A549 (cell line): ENCODE measurements around the gene C12orf42. TPM values are rescaled to one million over a fixed set of nuclear protein-coding genes. Genes with fewer than 3 reads are reported as not detected.

Experiments
- ATAC-seq, 2 experiments: fragments of 200-7000 bp in 1 of 2; fragments of >200 bp in 1 of 2; cut with Nextera tagmentation in 1 of 2; cut with Tn5 transposase in 1 of 2; 3 replicates each; pipeline versions ENCODE4 v1.8.0 to v1.9.1; 2018 to 2020; ENCODE audit warnings: mild to moderate bottlenecking in 1 of 2, moderate library complexity in 1 of 2
- CTCF ChIA-PET: fragments of 300-600 bp; sonication (Branson Sonifier 250); formaldehyde crosslinking; extraction: SDS; loops from one replicate; lab custom pipeline; 2021; ENCODE audit warnings: antibody characterized with exemption, inconsistent platforms; lab: Yijun Ruan, JAX
- POLR2A ChIA-PET: fragments of 350-600 bp; formaldehyde crosslinking; extraction: SDS; loops from one replicate; lab custom pipeline; 2021; ENCODE audit warnings: antibody characterized with exemption, inconsistent platforms; lab: Yijun Ruan, JAX
- DNase-seq, 2 experiments: peaks; one replicate each; pipeline versions ENCODE4 v3.0.0 to v3.0.0-alpha.2; 2011 to 2016; ENCODE audit warnings: low read depth in 1 of 2, low spot score in 1 of 2
- FAIRE-seq: peaks from 2 replicates; lab custom pipeline; 2011; peaks lifted over from hg19 to GRCh38; lab: Jason Lieb, UNC
- H3K27ac ChIP-seq, 2 experiments: fragments of >200 bp; sonication (Bioruptor Twin); formaldehyde crosslinking; 3 replicates each; pipeline ENCODE4 v1.5.1; 2016 to 2017
- H3K4me1 ChIP-seq: fragments of >200 bp; sonication (Bioruptor Twin); formaldehyde crosslinking; 3 replicates; pipeline ENCODE4 v1.6.1; 2016
- H3K4me2 ChIP-seq: fragments of >200 bp; sonication (Bioruptor Twin); formaldehyde crosslinking; 3 replicates; pipeline ENCODE4 v1.6.1; 2016
- H3K4me3 ChIP-seq: fragments of >200 bp; sonication (Bioruptor Twin); formaldehyde crosslinking; 3 replicates; pipeline ENCODE4 v1.5.1; 2016
- H3K9me3 ChIP-seq: fragments of >200 bp; sonication (Bioruptor Twin); formaldehyde crosslinking; 3 replicates; pipeline ENCODE4 v1.6.1; 2016
- ATOH8 ChIP-seq: fragments of 250-450 bp; sonication (Bioruptor Pico); IDR thresholded peaks from 2 replicates; pipeline ENCODE4 v1.5.0; 2020; ENCODE audit warnings: low read depth, mild to moderate bottlenecking, moderate library complexity
- BCL3 ChIP-seq: fragments of >200 bp; sonication (Bioruptor Twin); formaldehyde crosslinking; IDR thresholded peaks from 3 replicates; pipeline ENCODE4 v1.6.1; 2016
- BHLHE40 ChIP-seq: IDR thresholded peaks from 2 replicates; pipeline ENCODE4 v1.6.1; 2012; ENCODE audit warnings: low read depth, low read length, inconsistent platforms
- CBX8 ChIP-seq: fragments of 200-600 bp; sonication (generic); IDR thresholded peaks from 2 replicates; pipeline ENCODE4 v1.6.1; 2016
- CHD4 ChIP-seq: fragments of 200-600 bp; sonication (generic); IDR thresholded peaks from 2 replicates; pipeline ENCODE4 v1.6.1; 2016; ENCODE audit warnings: antibody characterized with exemption, mild to moderate bottlenecking, borderline replicate concordance
- E2F6 ChIP-seq: IDR thresholded peaks from 2 replicates; pipeline ENCODE4 v1.6.1; 2012; ENCODE audit warnings: low read depth, borderline replicate concordance
- GATA3 ChIP-seq: IDR thresholded peaks from 2 replicates; pipeline ENCODE4 v1.6.1; 2012; ENCODE audit warnings: borderline replicate concordance
- HDAC2 ChIP-seq: fragments of 200-600 bp; sonication (generic); IDR thresholded peaks from 2 replicates; pipeline ENCODE4 v1.6.1; 2016
- HEYL ChIP-seq: fragments of 250-450 bp; sonication (Bioruptor Pico); IDR thresholded peaks from 2 replicates; pipeline ENCODE4 v1.8.0; 2021; ENCODE audit warnings: mild to moderate bottlenecking, moderate library complexity
- HOXB13 ChIP-seq: fragments of 250-450 bp; sonication (Bioruptor Pico); IDR thresholded peaks from 2 replicates; pipeline ENCODE4 v1.5.0; 2020; ENCODE audit warnings: low read depth, mild to moderate bottlenecking, moderate library complexity
- HOXB5 ChIP-seq: fragments of 250-450 bp; sonication (Bioruptor Pico); IDR thresholded peaks from 2 replicates; pipeline ENCODE4 v1.5.0; 2020; ENCODE audit warnings: mild to moderate bottlenecking, moderate library complexity
- KDM1A ChIP-seq: fragments of 200-600 bp; sonication (generic); IDR thresholded peaks from 2 replicates; pipeline ENCODE4 v1.6.1; 2016; ENCODE audit warnings: low read depth, mild to moderate bottlenecking
- MYC ChIP-seq: IDR thresholded peaks from 2 replicates; pipeline ENCODE4 v1.6.1; 2012; ENCODE audit warnings: mild to moderate bottlenecking, inconsistent platforms, low read length, improper control_type of control experiment, borderline replicate concordance
- NPAS2 ChIP-seq: fragments of 250-450 bp; sonication (Bioruptor Pico); IDR thresholded peaks from 2 replicates; pipeline ENCODE4 v1.8.0; 2022; ENCODE audit warnings: mild to moderate bottlenecking, moderate library complexity, borderline replicate concordance
- NR3C1 ChIP-seq: fragments of >200 bp; sonication (Bioruptor Twin); formaldehyde crosslinking; IDR thresholded peaks from 3 replicates; pipeline ENCODE4 v1.6.1; 2017
- PBX3 ChIP-seq: IDR thresholded peaks from 2 replicates; pipeline ENCODE4 v1.6.1; 2012
- POLR2AphosphoS2 ChIP-seq: conservative IDR thresholded peaks from 2 replicates; pipeline ENCODE4 v1.6.1; 2012; ENCODE audit warnings: low read length, improper control_type of control experiment, inconsistent platforms
- RAD21 ChIP-seq, 2 experiments: fragments of >200 bp in 1 of 2; sonication (Bioruptor Twin) in 1 of 2; formaldehyde crosslinking in 1 of 2; IDR thresholded peaks in 1 of 2; conservative IDR thresholded peaks in 1 of 2; 2 replicates in 1 of 2; 3 replicates in 1 of 2; pipeline ENCODE4 v1.6.1; 2012 to 2018; ENCODE audit warnings: inconsistent platforms in 1 of 2
- RFX5 ChIP-seq: fragments of 450-650 bp; IDR thresholded peaks from 2 replicates; pipeline ENCODE4 v1.7.1; 2014; ENCODE audit warnings: antibody characterized with exemption, mild to moderate bottlenecking, moderate library complexity
- SMC3 ChIP-seq: fragments of >200 bp; sonication (Bioruptor Twin); formaldehyde crosslinking; IDR thresholded peaks from 3 replicates; pipeline ENCODE4 v1.6.1; 2018; ENCODE audit warnings: inconsistent platforms
- SREBF2 ChIP-seq: fragments of 450-650 bp; IDR thresholded peaks from 2 replicates; pipeline ENCODE4 v1.6.1; 2014; ENCODE audit warnings: mild to moderate bottlenecking, moderate library complexity
- TP53 ChIP-seq: fragments of 250-450 bp; sonication (Bioruptor Pico); IDR thresholded peaks from 2 replicates; pipeline ENCODE4 v1.5.0; 2021; ENCODE audit warnings: mild to moderate bottlenecking, moderate library complexity
- ZFP36 ChIP-seq: fragments of 450-650 bp; IDR thresholded peaks from 2 replicates; pipeline ENCODE4 v1.6.1; 2014; ENCODE audit warnings: borderline replicate concordance; ENCODE audit not compliant: partially characterized antibody
- WGBS: methylation state at CpG from one replicate; pipeline ENCODE4 v1.1.6; 2017; ENCODE audit errors: missing lambda C conversion rate; 5-methylcytosine and 5-hydroxymethylcytosine counted together
- polyA plus RNA-seq, 4 experiments: library from polyadenylated mRNA; depleted of rRNA in 3 of 4; stranded (reverse); fragments of >200 nt; fragmentation: RNase III in 1 of 4; extraction: RNeasy Plus Mini Kit Qiagen cat#74134 plus additional on column Dnase treatment in 1 of 4; gene quantifications; 2 replicates in 3 of 4; 3 replicates in 1 of 4; pipeline ENCODE4 v1.2.3, GENCODE V29; 2011 to 2017
- TF ChIP-seq, protein P1 (sequence below): fragments of 450-650 bp; IDR thresholded peaks from 2 replicates; pipeline ENCODE4 v1.6.1; 2014; ENCODE audit warnings: antibody characterized with exemption
- TF ChIP-seq, protein P2 (sequence below): fragments of 150-350 bp; IDR thresholded peaks from 2 replicates; pipeline ENCODE4 v1.6.1; 2014; ENCODE audit warnings: low read depth, mild to moderate bottlenecking, low read length
- TF ChIP-seq, protein P3 (sequence below): fragments of >200 bp; sonication (Bioruptor Twin); formaldehyde crosslinking; IDR thresholded peaks from 3 replicates; pipeline ENCODE4 v1.5.1; 2016
- TF ChIP-seq, protein P4 (sequence below): IDR thresholded peaks from 2 replicates; pipeline ENCODE4 v1.6.1; 2012

C12orf42 gene
- polyA plus RNA-seq, 2 of the 4 experiments (the other 2 are of a cell fraction) = not detected

- peaks cover 5% of the 10 kb centered on the region; the same call in 1 of the 3 replicates for H3K4me1 ChIP-seq
- TF ChIP-seq, protein P1, sequence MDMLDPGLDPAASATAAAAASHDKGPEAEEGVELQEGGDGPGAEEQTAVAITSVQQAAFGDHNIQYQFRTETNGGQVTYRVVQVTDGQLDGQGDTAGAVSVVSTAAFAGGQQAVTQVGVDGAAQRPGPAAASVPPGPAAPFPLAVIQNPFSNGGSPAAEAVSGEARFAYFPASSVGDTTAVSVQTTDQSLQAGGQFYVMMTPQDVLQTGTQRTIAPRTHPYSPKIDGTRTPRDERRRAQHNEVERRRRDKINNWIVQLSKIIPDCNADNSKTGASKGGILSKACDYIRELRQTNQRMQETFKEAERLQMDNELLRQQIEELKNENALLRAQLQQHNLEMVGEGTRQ = no peak
- TF ChIP-seq TP53 (CRISPR knock-in tag) = no peak
- TF ChIP-seq E2F6 = no peak
- TF ChIP-seq CBX8 = no peak
- TF ChIP-seq HOXB5 (CRISPR knock-in tag) = no peak
- no peak for TF ChIP-seq NPAS2 (CRISPR knock-in tag)
- TF ChIP-seq, protein P2, sequence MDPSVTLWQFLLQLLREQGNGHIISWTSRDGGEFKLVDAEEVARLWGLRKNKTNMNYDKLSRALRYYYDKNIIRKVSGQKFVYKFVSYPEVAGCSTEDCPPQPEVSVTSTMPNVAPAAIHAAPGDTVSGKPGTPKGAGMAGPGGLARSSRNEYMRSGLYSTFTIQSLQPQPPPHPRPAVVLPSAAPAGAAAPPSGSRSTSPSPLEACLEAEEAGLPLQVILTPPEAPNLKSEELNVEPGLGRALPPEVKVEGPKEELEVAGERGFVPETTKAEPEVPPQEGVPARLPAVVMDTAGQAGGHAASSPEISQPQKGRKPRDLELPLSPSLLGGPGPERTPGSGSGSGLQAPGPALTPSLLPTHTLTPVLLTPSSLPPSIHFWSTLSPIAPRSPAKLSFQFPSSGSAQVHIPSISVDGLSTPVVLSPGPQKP = no peak
- TF ChIP-seq CHD4 = no peak
- no peak for TF ChIP-seq SREBF2
- TF ChIP-seq, protein P3, sequence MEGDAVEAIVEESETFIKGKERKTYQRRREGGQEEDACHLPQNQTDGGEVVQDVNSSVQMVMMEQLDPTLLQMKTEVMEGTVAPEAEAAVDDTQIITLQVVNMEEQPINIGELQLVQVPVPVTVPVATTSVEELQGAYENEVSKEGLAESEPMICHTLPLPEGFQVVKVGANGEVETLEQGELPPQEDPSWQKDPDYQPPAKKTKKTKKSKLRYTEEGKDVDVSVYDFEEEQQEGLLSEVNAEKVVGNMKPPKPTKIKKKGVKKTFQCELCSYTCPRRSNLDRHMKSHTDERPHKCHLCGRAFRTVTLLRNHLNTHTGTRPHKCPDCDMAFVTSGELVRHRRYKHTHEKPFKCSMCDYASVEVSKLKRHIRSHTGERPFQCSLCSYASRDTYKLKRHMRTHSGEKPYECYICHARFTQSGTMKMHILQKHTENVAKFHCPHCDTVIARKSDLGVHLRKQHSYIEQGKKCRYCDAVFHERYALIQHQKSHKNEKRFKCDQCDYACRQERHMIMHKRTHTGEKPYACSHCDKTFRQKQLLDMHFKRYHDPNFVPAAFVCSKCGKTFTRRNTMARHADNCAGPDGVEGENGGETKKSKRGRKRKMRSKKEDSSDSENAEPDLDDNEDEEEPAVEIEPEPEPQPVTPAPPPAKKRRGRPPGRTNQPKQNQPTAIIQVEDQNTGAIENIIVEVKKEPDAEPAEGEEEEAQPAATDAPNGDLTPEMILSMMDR = no peak
- TF ChIP-seq RFX5 = no peak
- no peak for TF ChIP-seq HDAC2
- TF ChIP-seq SMC3 = no peak
- no peak for TF ChIP-seq BHLHE40
- TF ChIP-seq GATA3 = no peak
- TF ChIP-seq HOXB13 = no peak
- TF ChIP-seq HEYL (CRISPR knock-in tag) = no peak
- no peak for TF ChIP-seq BCL3
- no peak for TF ChIP-seq PBX3
- CTCF ChIA-PET = interaction anchor here (0.9 to 10.5 kb wide), 3 partner anchors 10 to 593 kb away, joined by 3 to 134 read pairs (median 5); partner anchors contain the start of gene C12orf42
- H3K4me3 ChIP-seq = no peak overlapping the region
- H3K4me2 ChIP-seq = no peak overlapping the region
- ATAC-seq = no peak
- no peak overlapping the region for H3K27ac ChIP-seq
- H3K9me3 ChIP-seq = no peaks in the 10 kb centered on the region
- POLR2A ChIA-PET = interaction anchor here (0.9 kb wide), 1 partner anchor 18 kb away, joined by 3 read pairs; no protein-coding TSS in a partner anchor
- no peak for FAIRE-seq
- 81% methylated on average over 3 of the region's 3 CpGs for WGBS
- no peak for DNase-seq
Measured at GRCh38 chr12:103542078-103542477, 46.3 kb upstream of the C12orf42 start.

- 54% methylated on average over 3 of the region's 3 CpGs for WGBS
- CTCF ChIA-PET = interaction anchor here (1.0 to 1.6 kb wide), 3 partner anchors 8 to 657 kb away, joined by 3 to 6 read pairs (median 4); no protein-coding TSS in a partner anchor
- DNase-seq = no peak
- Histone ChIP-seq H3K4me1 (peaks cover 5% of the 10 kb centered on the region; the same call in 1 of the 3 replicates), H3K27ac (no peak overlapping the region), H3K4me3 (no peak overlapping the region), H3K4me2 (no peak overlapping the region), H3K9me3 (no peaks in the 10 kb centered on the region)
- ATAC-seq = no peak
- POLR2A ChIA-PET = no interaction called here
- FAIRE-seq = no peak
- TF ChIP-seq ZFP36 = no peak
- TF ChIP-seq, protein P4, sequence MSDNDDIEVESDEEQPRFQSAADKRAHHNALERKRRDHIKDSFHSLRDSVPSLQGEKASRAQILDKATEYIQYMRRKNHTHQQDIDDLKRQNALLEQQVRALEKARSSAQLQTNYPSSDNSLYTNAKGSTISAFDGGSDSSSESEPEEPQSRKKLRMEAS = no peak
- TF ChIP-seq, protein P1 = no peak
- TF ChIP-seq HOXB13 = no peak
- no peak for TF ChIP-seq ATOH8 (CRISPR knock-in tag)
- TF ChIP-seq NPAS2 (CRISPR knock-in tag) = no peak
- no peak for TF ChIP-seq POLR2AphosphoS2
- TF ChIP-seq, protein P2 = no peak
- no peak for TF ChIP-seq NR3C1
- no peak for TF ChIP-seq RAD21 (conservative IDR thresholded peaks at IDR 0.05 in 1 of 2, IDR thresholded peaks at IDR 0.05 in 1 of 2)
- no peak for TF ChIP-seq SMC3
- no peak for TF ChIP-seq MYC
- no peak for TF ChIP-seq BHLHE40
- no peak for TF ChIP-seq KDM1A
Measured at GRCh38 chr12:103540319-103540718, 44.6 kb upstream of the C12orf42 start.
